Panc1 (cell line): Measurements from ENCODE around the gene OR11L1.

Source experiments
- POLR2AphosphoS5 ChIP-seq: IDR thresholded peaks from 2 replicates; pipeline ENCODE4 v1.6.1; 2012; ENCODE audit warnings: mild to moderate bottlenecking, low read depth, low read length, moderate library complexity
- TF ChIP-seq, protein P1 (sequence below): fragments of 450-650 bp; IDR thresholded peaks from 2 replicates; pipeline ENCODE4 v1.5.1; 2017; ENCODE audit warnings: mild to moderate bottlenecking

DNA sequence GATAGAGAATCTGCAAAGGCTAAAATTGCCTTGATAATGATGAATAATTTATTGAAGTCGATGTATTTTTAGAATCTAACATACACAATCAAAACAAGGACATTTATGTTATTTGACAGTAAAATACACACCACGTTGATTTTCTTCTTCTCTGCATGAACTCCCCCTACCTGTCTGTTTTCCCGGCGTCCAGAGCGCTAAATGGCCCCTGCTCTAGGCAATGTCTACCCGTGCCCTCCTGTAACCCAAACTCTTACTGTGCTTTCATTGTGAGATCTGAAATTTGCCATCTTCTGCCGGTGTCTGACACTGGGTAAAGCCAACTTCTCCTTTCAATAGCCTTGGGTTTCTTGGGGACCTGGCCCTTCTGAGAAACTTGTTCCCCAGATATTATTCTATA is 6.7 kb upstream of the OR11L1 start:
- TF ChIP-seq, protein P1, sequence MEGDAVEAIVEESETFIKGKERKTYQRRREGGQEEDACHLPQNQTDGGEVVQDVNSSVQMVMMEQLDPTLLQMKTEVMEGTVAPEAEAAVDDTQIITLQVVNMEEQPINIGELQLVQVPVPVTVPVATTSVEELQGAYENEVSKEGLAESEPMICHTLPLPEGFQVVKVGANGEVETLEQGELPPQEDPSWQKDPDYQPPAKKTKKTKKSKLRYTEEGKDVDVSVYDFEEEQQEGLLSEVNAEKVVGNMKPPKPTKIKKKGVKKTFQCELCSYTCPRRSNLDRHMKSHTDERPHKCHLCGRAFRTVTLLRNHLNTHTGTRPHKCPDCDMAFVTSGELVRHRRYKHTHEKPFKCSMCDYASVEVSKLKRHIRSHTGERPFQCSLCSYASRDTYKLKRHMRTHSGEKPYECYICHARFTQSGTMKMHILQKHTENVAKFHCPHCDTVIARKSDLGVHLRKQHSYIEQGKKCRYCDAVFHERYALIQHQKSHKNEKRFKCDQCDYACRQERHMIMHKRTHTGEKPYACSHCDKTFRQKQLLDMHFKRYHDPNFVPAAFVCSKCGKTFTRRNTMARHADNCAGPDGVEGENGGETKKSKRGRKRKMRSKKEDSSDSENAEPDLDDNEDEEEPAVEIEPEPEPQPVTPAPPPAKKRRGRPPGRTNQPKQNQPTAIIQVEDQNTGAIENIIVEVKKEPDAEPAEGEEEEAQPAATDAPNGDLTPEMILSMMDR, result no peak
- TF ChIP-seq POLR2AphosphoS5, result no peak
